PC-9 (cell line): ENCODE data around the gene ALLC. TPM values are rescaled to one million over a fixed set of nuclear protein-coding genes. Genes with fewer than 3 reads are reported as not detected.

Source experiments
- BruUV-seq: library from RNA; stranded (reverse); fragments of 400-500 nt; replicated peaks from 2 replicates; lab custom pipeline; 2021; lab: Mats Ljungman, UMichigan
- CTCF ChIA-PET: fragments of 300-600 bp; sonication (Branson Sonifier 250); formaldehyde crosslinking; loops from one replicate; lab custom pipeline; 2022; ENCODE audit warnings: antibody characterized with exemption; lab: Charles Lee
- POLR2A ChIA-PET: fragments of 300-600 bp; sonication (Branson Sonifier 250); formaldehyde crosslinking; loops from one replicate; lab custom pipeline; 2022; ENCODE audit warnings: antibody characterized with exemption; ENCODE audit not compliant: unreplicated experiment; lab: Charles Lee
- DNase-seq, 2 experiments: peaks; one replicate each; pipeline versions ENCODE4 v3.0.0 to v3.0.0-alpha.2; 2015 to 2022; ENCODE audit warnings: mixed read lengths in 1 of 2
- H2AFZ ChIP-seq: fragments of 200-600 bp; sonication (generic); 2 replicates; pipeline ENCODE4 v1.8.1; 2017; ENCODE audit warnings: antibody characterized with exemption
- H3F3A ChIP-seq: fragments of 200-600 bp; sonication (generic); 2 replicates; pipeline ENCODE4 v1.8.1; 2017; ENCODE audit warnings: antibody characterized with exemption, mild to moderate bottlenecking, low read depth; ENCODE audit not compliant: insufficient read depth
- H3K27ac ChIP-seq: fragments of 200-600 bp; sonication (generic); 2 replicates; pipeline ENCODE4 v1.6.1; 2016; ENCODE audit warnings: mixed run types
- H3K27me3 ChIP-seq: fragments of 200-600 bp; sonication (generic); 2 replicates; pipeline ENCODE4 v1.6.1; 2016; ENCODE audit warnings: low read depth, mixed run types; ENCODE audit not compliant: insufficient read depth
- H3K36me3 ChIP-seq: fragments of 200-600 bp; sonication (generic); 2 replicates; pipeline ENCODE4 v1.6.1; 2016; ENCODE audit warnings: low read depth, mixed run types
- H3K4me1 ChIP-seq: fragments of 200-600 bp; sonication (generic); replicated peaks from 2 replicates; pipeline ENCODE4 v1.6.1; 2016; ENCODE audit warnings: mixed run types; ENCODE audit not compliant: insufficient read depth
- H3K4me2 ChIP-seq: fragments of 200-600 bp; sonication (generic); 2 replicates; pipeline ENCODE4 v1.6.1; 2017; ENCODE audit warnings: mixed run types
- H3K4me3 ChIP-seq: fragments of 200-600 bp; sonication (generic); 2 replicates; pipeline ENCODE4 v1.6.1; 2016; ENCODE audit warnings: mixed run types
- H3K79me2 ChIP-seq: fragments of 200-600 bp; sonication (generic); 2 replicates; pipeline ENCODE4 v1.6.1; 2017; ENCODE audit warnings: low read depth, mixed run types
- H3K9me2 ChIP-seq: fragments of 200-600 bp; sonication (generic); 2 replicates; pipeline ENCODE4 v1.8.1; 2017; ENCODE audit warnings: mild to moderate bottlenecking; ENCODE audit not compliant: insufficient read depth
- H3K9me3 ChIP-seq: fragments of 200-600 bp; sonication (generic); 2 replicates; pipeline ENCODE4 v1.8.1; 2016; ENCODE audit warnings: low read depth; ENCODE audit not compliant: insufficient read depth
- H4K20me1 ChIP-seq: fragments of 200-600 bp; sonication (generic); 2 replicates; pipeline ENCODE4 v1.8.1; 2017; ENCODE audit not compliant: insufficient read depth
- CTCF ChIP-seq: fragments of 200-600 bp; sonication (generic); conservative IDR thresholded peaks from 2 replicates; pipeline ENCODE4 v1.6.1; 2017; ENCODE audit warnings: mixed run types, antibody characterized with exemption, mild to moderate bottlenecking, moderate library complexity
- EZH2 ChIP-seq: fragments of 200-600 bp; sonication (generic); IDR thresholded peaks from 2 replicates; pipeline ENCODE4 v1.8.0; 2017; ENCODE audit warnings: antibody characterized with exemption, low read depth
- intact Hi-C: fragments of 100-400 bp; cut with micrococcal nuclease; formaldehyde crosslinking; loops from one replicate; pipeline ENCODE4 v1.10.0; 2022; ENCODE audit not compliant: unreplicated experiment
- total RNA-seq: library from RNA; stranded (reverse); gene quantifications from 2 replicates; pipeline ENCODE4 v1.2.3, GENCODE V29; 2021

Gene ALLC
- total RNA-seq, 1 experiment from 2014 or later: not detected

GRCh38 chr2:3681625-3682024 is 23.6 kb downstream of the ALLC start:
- DNase-seq: no peak
- H3K9me2 ChIP-seq: no peaks in the 10 kb centered on the region
- H3K36me3 ChIP-seq: no peaks in the 10 kb centered on the region
- no peaks in the 10 kb centered on the region for H3K4me1 ChIP-seq
- no peaks in the 10 kb centered on the region for H3K79me2 ChIP-seq
- no peak overlapping the region for H3K27ac ChIP-seq
- TF ChIP-seq CTCF: no peak
- TF ChIP-seq EZH2: no peak
- H3K9me3 ChIP-seq: no peaks in the 10 kb centered on the region
- CTCF ChIA-PET: no interaction called here
- POLR2A ChIA-PET: no interaction called here
- no peaks in the 10 kb centered on the region for H3F3A ChIP-seq
- peaks cover 95% of the 10 kb centered on the region for H3K27me3 ChIP-seq
- no TSS peak for BruUV-seq
- no peak overlapping the region for H3K4me3 ChIP-seq
- no peaks in the 10 kb centered on the region for H4K20me1 ChIP-seq
- H2AFZ ChIP-seq: no peak overlapping the region
- intact Hi-C loops: no loop called here
- no peak overlapping the region for H3K4me2 ChIP-seq

GRCh38 chr2:3682811-3683210 is 24.8 kb downstream of the ALLC start:
- no peak overlapping the region for H2AFZ ChIP-seq
- BruUV-seq: no TSS peak
- H3K9me3 ChIP-seq: no peaks in the 10 kb centered on the region
- H3K27me3 ChIP-seq: peaks cover 83% of the 10 kb centered on the region
- no peaks in the 10 kb centered on the region for H3K4me1 ChIP-seq
- H3F3A ChIP-seq: no peaks in the 10 kb centered on the region
- no peak overlapping the region for H3K27ac ChIP-seq
- POLR2A ChIA-PET: no interaction called here
- no peaks in the 10 kb centered on the region for H3K36me3 ChIP-seq
- intact Hi-C loops: no loop called here
- H3K4me3 ChIP-seq: no peak overlapping the region
- H4K20me1 ChIP-seq: no peaks in the 10 kb centered on the region
- H3K79me2 ChIP-seq: no peaks in the 10 kb centered on the region
- CTCF ChIA-PET: no interaction called here
- TF ChIP-seq EZH2 (no peak), CTCF (no peak)
- H3K4me2 ChIP-seq: no peak overlapping the region
- DNase-seq: no peak
- H3K9me2 ChIP-seq: no peaks in the 10 kb centered on the region

GRCh38 chr2:3683748-3684454 is 25.9 kb downstream of the ALLC start:
- Histone ChIP-seq H3K27me3 (peaks cover 72% of the 10 kb centered on the region), H3K79me2 (no peaks in the 10 kb centered on the region), H3K4me2 (no peak overlapping the region), H3F3A (no peaks in the 10 kb centered on the region), H2AFZ (no peak overlapping the region), H3K4me1 (no peaks in the 10 kb centered on the region), H3K9me2 (no peaks in the 10 kb centered on the region), H3K36me3 (no peaks in the 10 kb centered on the region), H3K27ac (no peak overlapping the region), H3K9me3 (no peaks in the 10 kb centered on the region), H4K20me1 (no peaks in the 10 kb centered on the region), H3K4me3 (no peak overlapping the region)
- BruUV-seq: no TSS peak
- CTCF ChIA-PET: no interaction called here
- DNase-seq: no peak
- POLR2A ChIA-PET: no interaction called here
- intact Hi-C loops: no loop called here
- TF ChIP-seq CTCF: no peak
- TF ChIP-seq EZH2: no peak
